Right lobe of liver (tissue), 4 donors: Measurements from ENCODE around the gene RCAN3.

Experiments used
- CTCF ChIP-seq, 4 donors: fragments of 200-600 bp in 3 of 4; fragments of 450-650 bp in 1 of 4; IDR thresholded peaks; one replicate each; pipeline versions ENCODE4 v1.5.1 to v1.8.0; 2016 to 2022; ENCODE audit warnings: antibody characterized with exemption in 4 of 4, mild to moderate bottlenecking in 2 of 4
- POLR2A ChIP-seq: fragments of 450-650 bp; IDR thresholded peaks from one replicate; pipeline ENCODE4 v1.6.1; 2017; ENCODE audit warnings: antibody characterized with exemption, mild to moderate bottlenecking
- donor health status: DM: no; HTN: no; CAD: no.
- donor health status: DM: no; HTN: no; CAD: no.
- donor health status: DM: no; HTN: yes; CAD: no.

- TF ChIP-seq CTCF (IDR thresholded peaks at IDR 0.05) (no peak), POLR2A (no peak)
These were observed 25.3 kb upstream of the RCAN3 start for GRCh38 chr1:24477309-24477708.
